ENCODE results near the gene ZMIZ1.

The ZMIZ1 gene

DNA sequence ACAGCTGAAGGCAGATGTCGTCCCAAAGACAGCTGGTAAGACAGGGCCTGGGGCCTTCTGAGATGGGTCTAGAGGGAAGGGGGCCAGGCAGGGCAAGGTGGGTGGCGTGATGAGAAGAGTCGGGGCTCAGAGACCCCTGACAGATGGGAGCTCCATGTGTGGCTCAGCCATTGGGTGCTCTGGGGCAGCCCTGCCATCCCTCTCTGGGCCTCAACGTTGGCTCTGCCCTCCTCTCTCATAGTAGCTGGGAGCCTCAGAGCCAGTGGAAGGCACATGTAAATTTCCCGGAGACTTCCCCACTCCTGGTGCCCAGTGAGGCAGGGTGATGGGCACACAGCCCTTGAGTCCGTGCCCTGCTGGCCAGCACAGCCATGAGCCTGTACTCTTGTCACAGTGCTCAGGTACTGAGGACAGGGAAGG lies 280.3 kb downstream of the ZMIZ1 start:
- DNase-seq, result no peak

- no peak for DNase-seq
These were observed 281.1 kb downstream of the ZMIZ1 start for GRCh38 chr10:79349766-79350406.

DNA sequence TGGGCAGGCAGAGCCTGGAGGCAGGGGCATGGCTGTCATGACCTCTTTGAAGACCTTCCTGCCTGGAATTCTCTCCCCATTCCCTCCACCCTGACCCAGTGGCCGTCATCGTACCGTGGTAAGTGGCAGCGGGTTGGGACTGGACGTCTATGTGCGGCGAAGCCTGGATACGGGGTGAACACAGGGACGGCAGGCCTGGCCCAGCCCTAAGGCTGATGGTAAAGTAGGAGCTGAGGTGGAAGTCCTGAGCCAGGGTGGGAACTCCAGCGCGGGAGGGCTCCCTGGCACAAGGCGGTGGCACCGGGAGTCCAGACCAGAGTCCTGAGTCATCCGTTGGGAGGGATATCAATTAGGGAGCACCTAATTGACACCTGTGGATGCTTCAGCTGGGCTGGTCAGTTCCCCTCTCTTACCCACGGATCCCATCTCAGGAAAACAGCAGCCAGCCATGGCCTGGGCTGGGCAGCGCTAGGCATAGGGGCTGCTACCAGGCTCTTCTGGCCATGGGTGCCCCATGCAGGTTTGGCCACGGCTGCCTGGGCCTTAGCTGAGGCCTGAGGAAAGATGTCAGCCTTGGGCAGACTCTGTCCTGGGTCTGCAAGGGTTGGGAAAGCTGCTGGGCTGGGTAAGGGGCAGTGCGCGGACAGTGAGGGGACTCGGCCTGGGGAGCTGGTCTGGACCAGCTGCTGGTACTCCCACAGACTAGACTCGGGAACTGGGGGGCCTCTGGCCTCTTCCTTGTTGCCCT lies 281.8 kb downstream of the ZMIZ1 start:
- DNase-seq, result no peak

- DNase-seq, result no peak
These were observed 282.6 kb downstream of the ZMIZ1 start for GRCh38 chr10:79351332-79351731.

DNA sequence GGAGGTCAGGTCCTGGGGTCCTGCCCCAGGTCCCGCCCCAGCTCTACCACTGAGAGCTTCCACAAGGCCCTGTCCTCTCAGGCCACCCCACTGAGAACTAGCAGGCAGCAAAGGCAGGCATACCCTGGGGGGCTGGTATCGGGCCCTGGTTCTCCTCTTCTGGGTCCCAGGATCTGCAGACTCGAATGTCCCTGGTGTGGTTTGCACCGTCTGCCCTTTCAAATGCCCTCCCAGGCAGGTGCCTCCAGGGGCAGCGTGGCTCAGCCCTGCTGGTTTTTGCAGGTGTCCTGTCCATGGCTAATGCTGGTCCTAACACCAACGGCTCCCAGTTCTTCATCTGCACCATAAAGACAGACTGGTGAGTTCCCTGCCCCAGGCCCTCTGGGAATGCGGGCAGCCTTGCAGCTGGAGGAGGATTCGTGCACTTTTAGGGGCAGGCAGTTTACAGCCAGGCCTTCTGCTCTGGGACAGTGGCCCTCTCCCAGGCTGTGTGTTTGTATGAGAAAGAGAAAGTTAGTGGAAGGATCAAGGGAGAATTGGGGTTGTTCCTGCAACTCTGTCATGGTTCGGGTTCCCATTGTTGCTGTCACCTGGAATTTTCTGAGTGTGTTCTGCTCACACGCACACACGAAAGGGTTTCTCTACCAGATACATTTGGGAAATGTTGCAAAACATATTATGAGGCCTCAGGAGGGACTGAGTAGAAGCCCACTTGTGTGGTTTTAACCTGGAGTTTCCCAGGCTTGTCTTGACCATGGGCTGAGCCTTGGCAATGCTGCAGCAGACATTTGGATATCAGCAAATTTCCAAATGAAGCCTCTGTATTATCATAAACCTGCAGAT lies 283.5 kb downstream of the ZMIZ1 start:
- no peak for DNase-seq

- DNase-seq, result no peak
These were observed 284.2 kb downstream of the ZMIZ1 start for GRCh38 chr10:79353000-79353406.

DNA sequence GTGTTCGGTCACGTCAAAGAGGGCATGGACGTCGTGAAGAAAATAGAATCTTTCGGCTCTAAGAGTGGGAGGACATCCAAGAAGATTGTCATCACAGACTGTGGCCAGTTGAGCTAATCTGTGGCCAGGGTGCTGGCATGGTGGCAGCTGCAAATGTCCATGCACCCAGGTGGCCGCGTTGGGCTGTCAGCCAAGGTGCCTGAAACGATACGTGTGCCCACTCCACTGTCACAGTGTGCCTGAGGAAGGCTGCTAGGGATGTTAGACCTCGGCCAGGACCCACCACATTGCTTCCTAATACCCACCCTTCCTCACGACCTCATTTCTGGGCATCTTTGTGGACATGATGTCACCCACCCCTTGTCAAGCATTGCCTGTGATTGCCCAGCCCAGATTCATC lies 285.0 kb downstream of the ZMIZ1 start:
- no peak for DNase-seq

GRCh38 chr10:79354141-79354540 lies 285.4 kb downstream of the ZMIZ1 start:
- DNase-seq, result no peak

DNA sequence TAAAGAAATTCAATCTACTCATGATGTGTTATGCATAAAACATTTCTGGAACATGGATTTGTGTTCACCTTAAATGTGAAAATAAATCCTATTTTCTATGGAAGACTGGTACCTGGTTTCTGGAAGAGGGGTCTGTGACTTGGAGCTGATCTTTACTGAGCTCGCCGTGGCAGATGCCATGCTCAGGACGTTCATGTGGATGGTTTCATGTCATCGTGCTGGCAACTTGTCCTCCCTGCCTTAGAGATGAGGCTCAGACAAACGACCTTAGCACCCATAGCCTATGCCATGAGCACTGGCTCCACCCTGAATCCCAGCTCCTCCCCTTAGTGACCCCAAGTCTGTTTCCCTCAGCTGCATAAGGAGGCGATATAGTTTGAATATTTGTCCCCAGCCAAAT lies 285.8 kb downstream of the ZMIZ1 start:
- DNase-seq, result no peak

GRCh38 chr10:79355420-79356017 lies 286.8 kb downstream of the ZMIZ1 start:
- DNase-seq, result no peak

GRCh38 chr10:79356104-79356503 lies 287.3 kb downstream of the ZMIZ1 start:
- DNase-seq, result no peak

GRCh38 chr10:79357180-79357579 lies 288.4 kb downstream of the ZMIZ1 start:
- no peak for DNase-seq

DNA sequence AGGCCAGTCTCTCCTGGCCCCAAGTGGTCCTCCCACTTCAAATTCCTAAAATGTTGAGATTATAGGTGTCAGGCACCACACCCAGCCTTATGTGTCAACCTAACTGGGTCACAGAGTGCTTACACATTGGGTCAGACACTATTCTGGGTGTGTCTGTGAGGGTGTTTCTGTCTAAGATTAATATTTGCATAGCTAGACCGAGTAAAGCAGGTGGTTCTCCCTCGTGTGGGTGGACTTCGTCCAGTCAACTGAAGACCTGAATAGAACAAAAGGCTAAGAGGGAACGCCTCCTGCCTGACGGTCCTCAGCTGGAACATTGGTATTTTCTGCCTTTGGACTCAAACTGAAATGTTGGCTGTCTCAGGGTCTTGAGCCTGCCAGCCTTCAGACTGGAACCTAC lies 290.0 kb downstream of the ZMIZ1 start:
- no peak for DNase-seq

DNA sequence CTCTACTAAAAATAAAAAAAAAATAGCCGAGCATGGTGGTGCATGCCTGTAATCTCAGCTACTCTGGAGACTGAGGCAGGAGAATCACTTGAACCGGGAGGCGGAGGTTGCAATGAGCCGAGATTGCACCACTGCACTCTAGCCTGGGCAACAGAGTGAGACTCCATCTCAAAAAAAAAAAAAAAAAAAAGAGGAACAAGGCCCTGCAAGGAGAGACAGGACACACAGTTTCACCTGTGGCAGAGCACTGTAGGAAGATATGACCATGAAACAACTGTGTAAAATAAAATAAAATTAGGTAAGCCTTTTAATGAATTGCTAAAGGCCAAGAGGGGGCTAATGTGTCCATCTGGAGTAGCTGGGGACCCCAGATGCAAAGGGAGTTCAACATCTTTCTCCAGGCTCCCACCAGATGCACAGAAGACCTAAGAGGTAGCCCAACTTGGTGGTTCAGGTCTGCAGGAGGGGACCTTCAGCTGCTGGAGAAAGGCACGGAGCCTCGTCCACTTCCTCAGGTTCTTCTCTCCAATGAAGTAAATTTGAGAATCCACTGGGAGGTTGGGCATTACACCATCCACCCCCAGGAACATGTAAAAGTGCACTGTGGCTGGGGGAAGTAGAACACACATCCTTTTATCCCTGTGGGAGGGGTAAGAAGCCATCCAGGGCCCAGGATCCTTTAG lies 291.2 kb downstream of the ZMIZ1 start:
- no peak for DNase-seq

DNA sequence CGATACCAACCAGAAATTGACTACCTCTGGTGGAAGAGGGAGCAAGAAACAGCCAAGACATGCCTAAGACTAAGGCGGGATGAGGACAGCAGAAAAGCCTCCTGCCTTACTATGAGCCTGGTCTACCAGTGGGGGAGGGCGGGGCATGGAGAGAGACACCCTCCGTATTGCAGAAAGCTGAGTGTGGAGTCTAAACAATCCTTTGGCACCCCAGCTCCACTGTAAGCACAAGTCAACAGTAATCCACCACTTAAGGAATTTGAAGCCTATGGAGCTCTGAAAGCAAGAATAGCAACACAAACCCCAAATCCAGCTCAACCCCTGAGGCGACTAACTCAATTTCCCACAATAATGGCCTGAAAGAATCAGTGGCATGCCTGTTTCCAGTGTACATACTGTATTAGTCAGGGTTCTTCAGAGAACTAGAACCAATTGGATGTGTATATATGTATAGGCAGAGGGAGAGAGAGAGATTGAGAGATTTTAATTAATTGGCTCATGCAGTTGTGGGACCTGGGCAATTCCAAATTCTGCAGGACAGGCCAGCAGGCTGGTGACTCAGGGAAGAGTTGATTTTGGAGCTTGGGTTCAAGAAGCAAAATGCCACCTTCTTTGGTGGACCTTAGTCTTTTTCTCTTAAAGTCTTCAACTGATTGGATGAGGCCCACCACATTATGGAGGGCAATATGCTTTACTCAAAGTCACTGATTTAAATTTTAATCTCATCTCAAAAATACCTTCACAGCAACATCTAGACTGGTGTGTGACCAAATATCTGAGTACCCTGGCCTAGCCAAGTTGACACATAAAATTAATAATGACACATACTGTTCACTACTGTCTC lies 292.0 kb downstream of the ZMIZ1 start:
- no peak for DNase-seq

GRCh38 chr10:79361726-79362397 lies 293.1 kb downstream of the ZMIZ1 start:
- no peak for DNase-seq

Measured in T-helper 1 cell (primary cell).